HG03575 (cell line): Measurements from ENCODE around the gene PNMT.

Experiments
- ATAC-seq: cut with Tn5 transposase; IDR thresholded peaks from one replicate; pipeline ENCODE4 v1.9.1; 2021; ENCODE audit not compliant: unreplicated experiment, insufficient number of reproducible peaks, low FRiP score; ENCODE audit errors: extremely low read depth

PNMT gene

GRCh38 chr17:39719563-39720355, 51.5 kb downstream of the PNMT start:
- no peak for ATAC-seq
